Transverse colon (tissue), 4 donors: Measurements from ENCODE around the gene C1QL2.

Experiments
- CTCF ChIP-seq, 5 experiments: fragments of 200-600 bp in 3 of 5; fragments of 450-650 bp in 2 of 5; sonication (generic) in 3 of 5; IDR thresholded peaks; 1 replicate in 2 of 5; 2 replicates in 3 of 5; pipeline ENCODE4 v1.5.1; 2016 to 2017; ENCODE audit warnings: antibody characterized with exemption in 5 of 5, inconsistent platforms in 3 of 5, mild to moderate bottlenecking in 2 of 5, moderate library complexity in 1 of 5
- POLR2AphosphoS5 ChIP-seq, 3 donors: sonication (generic); formaldehyde crosslinking; IDR thresholded peaks; one replicate each; pipeline ENCODE4 v1.6.1; 2016; ENCODE audit warnings: antibody characterized with exemption in 3 of 3

GRCh38 chr2:119197529-119198239, 39.1 kb upstream of the C1QL2 start:
- TF ChIP-seq POLR2AphosphoS5 (IDR thresholded peaks at IDR 0.05) (no peak), CTCF (IDR thresholded peaks at IDR 0.05) (no peak)
